Loucy (cell line): ENCODE results near the gene MSANTD1.

ENCODE experiments used
- H2AFZ ChIP-seq: fragments of 200-600 bp; sonication (generic); 2 replicates; pipeline ENCODE4 v1.6.0; 2016; ENCODE audit warnings: antibody characterized with exemption, mild to moderate bottlenecking, low read length, moderate library complexity
- H3F3A ChIP-seq: fragments of 200-600 bp; 2 replicates; pipeline ENCODE4 v1.6.0; 2016; ENCODE audit warnings: antibody characterized with exemption, low read depth, mild to moderate bottlenecking
- H3K27me3 ChIP-seq: fragments of 200-600 bp; sonication (generic); 2 replicates; pipeline ENCODE4 v1.6.1; 2014; ENCODE audit warnings: low read length, mild to moderate bottlenecking; ENCODE audit not compliant: insufficient read depth, poor library complexity, severe bottlenecking
- H3K36me3 ChIP-seq: fragments of 200-600 bp; sonication (generic); 2 replicates; pipeline ENCODE4 v1.6.1; 2016; ENCODE audit warnings: low read length; ENCODE audit not compliant: insufficient read depth
- H3K4me1 ChIP-seq: fragments of 200-600 bp; sonication (generic); 2 replicates; pipeline ENCODE4 v1.5.1; 2014; ENCODE audit warnings: low read length, mild to moderate bottlenecking; ENCODE audit not compliant: insufficient read depth, poor library complexity, severe bottlenecking
- H3K4me2 ChIP-seq: fragments of 200-600 bp; sonication (generic); 2 replicates; pipeline ENCODE4 v1.6.0; 2014; ENCODE audit warnings: antibody characterized with exemption, low read length, low read depth, mild to moderate bottlenecking; ENCODE audit not compliant: poor library complexity, severe bottlenecking
- H3K4me3 ChIP-seq: fragments of 200-600 bp; sonication (generic); 2 replicates; pipeline ENCODE4 v1.5.1; 2014; ENCODE audit warnings: low read length, mild to moderate bottlenecking, mixed read lengths; ENCODE audit not compliant: poor library complexity, severe bottlenecking
- H3K79me2 ChIP-seq: fragments of 200-600 bp; sonication (generic); 2 replicates; pipeline ENCODE4 v1.6.1; 2014; ENCODE audit warnings: low read length; ENCODE audit not compliant: insufficient read depth
- H3K9ac ChIP-seq: fragments of 200-600 bp; sonication (generic); 2 replicates; pipeline ENCODE4 v1.6.0; 2014; ENCODE audit warnings: mild to moderate bottlenecking, low read depth, low read length, moderate library complexity; ENCODE audit not compliant: poor library complexity, severe bottlenecking
- H3K9me2 ChIP-seq: fragments of 200-600 bp; sonication (generic); replicated peaks from 2 replicates; pipeline ENCODE4 v1.6.1; 2016; ENCODE audit warnings: low read depth, low read length, mixed read lengths
- H3K9me3 ChIP-seq: fragments of 200-600 bp; sonication (generic); 2 replicates; pipeline ENCODE4 v1.6.1; 2014; ENCODE audit warnings: mild to moderate bottlenecking, antibody characterized with exemption, low read length, low read depth; ENCODE audit not compliant: insufficient read depth
- H4K20me1 ChIP-seq: fragments of 200-600 bp; sonication (generic); 2 replicates; pipeline ENCODE4 v1.6.0; 2014; ENCODE audit warnings: antibody characterized with exemption, low read length, mild to moderate bottlenecking; ENCODE audit not compliant: insufficient read depth, poor library complexity, severe bottlenecking
- EZH2phosphoT487 ChIP-seq: fragments of 200-600 bp; IDR thresholded peaks from 2 replicates; pipeline ENCODE4 v1.6.1; 2018; ENCODE audit warnings: antibody characterized with exemption, mild to moderate bottlenecking, moderate library complexity, borderline replicate concordance
- TF ChIP-seq, protein P1 (sequence below): fragments of 200-600 bp; sonication (generic); conservative IDR thresholded peaks from 2 replicates; pipeline ENCODE4 v1.5.1; 2014; ENCODE audit warnings: mild to moderate bottlenecking, antibody characterized with exemption, low read length

The MSANTD1 gene

GRCh38 chr4:3240936-3241522 is 7.9 kb upstream of the MSANTD1 start:
- TF ChIP-seq, protein P1, sequence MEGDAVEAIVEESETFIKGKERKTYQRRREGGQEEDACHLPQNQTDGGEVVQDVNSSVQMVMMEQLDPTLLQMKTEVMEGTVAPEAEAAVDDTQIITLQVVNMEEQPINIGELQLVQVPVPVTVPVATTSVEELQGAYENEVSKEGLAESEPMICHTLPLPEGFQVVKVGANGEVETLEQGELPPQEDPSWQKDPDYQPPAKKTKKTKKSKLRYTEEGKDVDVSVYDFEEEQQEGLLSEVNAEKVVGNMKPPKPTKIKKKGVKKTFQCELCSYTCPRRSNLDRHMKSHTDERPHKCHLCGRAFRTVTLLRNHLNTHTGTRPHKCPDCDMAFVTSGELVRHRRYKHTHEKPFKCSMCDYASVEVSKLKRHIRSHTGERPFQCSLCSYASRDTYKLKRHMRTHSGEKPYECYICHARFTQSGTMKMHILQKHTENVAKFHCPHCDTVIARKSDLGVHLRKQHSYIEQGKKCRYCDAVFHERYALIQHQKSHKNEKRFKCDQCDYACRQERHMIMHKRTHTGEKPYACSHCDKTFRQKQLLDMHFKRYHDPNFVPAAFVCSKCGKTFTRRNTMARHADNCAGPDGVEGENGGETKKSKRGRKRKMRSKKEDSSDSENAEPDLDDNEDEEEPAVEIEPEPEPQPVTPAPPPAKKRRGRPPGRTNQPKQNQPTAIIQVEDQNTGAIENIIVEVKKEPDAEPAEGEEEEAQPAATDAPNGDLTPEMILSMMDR, result no peak
- no peak for TF ChIP-seq EZH2phosphoT487
- Histone ChIP-seq H4K20me1 (no peaks in the 10 kb centered on the region), H3K9ac (no peak overlapping the region), H3K4me2 (no peak overlapping the region), H3K36me3 (peaks cover 12% of the 10 kb centered on the region; the same call in 1 of the 2 replicates), H3K9me2 (no peaks in the 10 kb centered on the region), H3K27me3 (no peaks in the 10 kb centered on the region), H3K4me1 (peaks cover 5% of the 10 kb centered on the region), H3K79me2 (no peaks in the 10 kb centered on the region), H3F3A (no peaks in the 10 kb centered on the region), H2AFZ (no peak overlapping the region), H3K9me3 (no peaks in the 10 kb centered on the region), H3K4me3 (no peak overlapping the region)

DNA sequence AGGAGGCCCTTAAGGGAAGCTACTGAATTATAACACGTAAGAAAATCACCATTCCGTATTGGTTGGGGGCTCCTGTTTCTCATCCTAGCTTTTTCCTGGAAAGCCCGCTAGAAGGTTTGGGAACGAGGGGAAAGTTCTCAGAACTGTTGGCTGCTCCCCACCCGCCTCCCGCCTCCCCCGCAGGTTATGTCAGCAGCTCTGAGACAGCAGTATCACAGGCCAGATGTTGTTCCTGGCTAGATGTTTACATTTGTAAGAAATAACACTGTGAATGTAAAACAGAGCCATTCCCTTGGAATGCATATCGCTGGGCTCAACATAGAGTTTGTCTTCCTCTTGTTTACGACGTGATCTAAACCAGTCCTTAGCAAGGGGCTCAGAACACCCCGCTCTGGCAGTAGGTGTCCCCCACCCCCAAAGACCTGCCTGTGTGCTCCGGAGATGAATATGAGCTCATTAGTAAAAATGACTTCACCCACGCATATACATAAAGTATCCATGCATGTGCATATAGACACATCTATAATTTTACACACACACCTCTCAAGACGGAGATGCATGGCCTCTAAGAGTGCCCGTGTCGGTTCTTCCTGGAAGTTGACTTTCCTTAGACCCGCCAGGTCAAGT is 6.9 kb upstream of the MSANTD1 start:
- Histone ChIP-seq H2AFZ (no peak overlapping the region), H4K20me1 (no peaks in the 10 kb centered on the region), H3K4me1 (peaks cover 5% of the 10 kb centered on the region), H3K4me3 (no peak overlapping the region), H3K9ac (no peak overlapping the region), H3K9me3 (no peaks in the 10 kb centered on the region), H3K36me3 (peaks cover 8% of the 10 kb centered on the region; the same call in 1 of the 2 replicates), H3K79me2 (no peaks in the 10 kb centered on the region), H3K27me3 (no peaks in the 10 kb centered on the region), H3K4me2 (no peak overlapping the region), H3F3A (no peaks in the 10 kb centered on the region), H3K9me2 (no peaks in the 10 kb centered on the region)
- TF ChIP-seq, protein P1, result no peak
- no peak for TF ChIP-seq EZH2phosphoT487

DNA sequence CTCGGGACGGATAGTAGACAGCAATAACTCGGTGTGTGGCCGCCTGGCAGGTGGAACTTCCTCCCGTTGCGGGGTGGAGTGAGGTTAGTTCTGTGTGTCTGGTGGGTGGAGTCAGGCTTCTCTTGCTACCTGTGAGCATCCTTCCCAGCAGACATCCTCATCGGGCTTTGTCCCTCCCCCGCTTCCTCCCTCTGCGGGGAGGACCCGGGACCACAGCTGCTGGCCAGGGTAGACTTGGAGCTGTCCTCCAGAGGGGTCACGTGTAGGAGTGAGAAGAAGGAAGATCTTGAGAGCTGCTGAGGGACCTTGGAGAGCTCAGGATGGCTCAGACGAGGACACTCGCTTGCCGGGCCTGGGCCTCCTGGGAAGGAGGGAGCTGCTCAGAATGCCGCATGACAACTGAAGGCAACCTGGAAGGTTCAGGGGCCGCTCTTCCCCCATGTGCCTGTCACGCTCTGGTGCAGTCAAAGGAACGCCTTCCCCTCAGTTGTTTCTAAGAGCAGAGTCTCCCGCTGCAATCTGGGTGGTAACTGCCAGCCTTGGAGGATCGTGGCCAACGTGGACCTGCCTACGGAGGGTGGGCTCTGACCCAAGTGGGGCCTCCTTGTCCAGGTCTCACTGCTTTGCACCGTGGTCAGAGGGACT is 5.7 kb upstream of the MSANTD1 start:
- H3K79me2 ChIP-seq, result no peaks in the 10 kb centered on the region
- no peaks in the 10 kb centered on the region for H3K9me2 ChIP-seq
- H3K4me2 ChIP-seq, result no peak overlapping the region
- H2AFZ ChIP-seq, result no peak overlapping the region
- H3K9ac ChIP-seq, result no peak overlapping the region
- H3F3A ChIP-seq, result no peaks in the 10 kb centered on the region
- TF ChIP-seq EZH2phosphoT487, result no peak
- TF ChIP-seq, protein P1, result no peak
- no peak overlapping the region for H3K4me3 ChIP-seq
- no peaks in the 10 kb centered on the region for H3K27me3 ChIP-seq
- peaks cover 5% of the 10 kb centered on the region for H3K4me1 ChIP-seq
- H3K9me3 ChIP-seq, result no peaks in the 10 kb centered on the region
- H3K36me3 ChIP-seq, result peaks cover 8% of the 10 kb centered on the region; the same call in 1 of the 2 replicates
- no peaks in the 10 kb centered on the region for H4K20me1 ChIP-seq
